NB4 (cell line): ENCODE data around the gene CERCAM.

Experiments
- DNase-seq: peaks from one replicate; pipeline ENCODE4 v3.0.0; 2010; ENCODE audit warnings: low read depth
- H3K4me3 ChIP-seq: one replicate; pipeline ENCODE4 v1.5.1; 2011; ENCODE audit warnings: mild to moderate bottlenecking, low read depth, low read length, moderate library complexity
- MYC ChIP-seq: IDR thresholded peaks from 2 replicates; pipeline ENCODE4 v1.6.1; 2011; ENCODE audit warnings: low read depth, low read length
- POLR2A ChIP-seq: IDR thresholded peaks from 2 replicates; pipeline ENCODE4 v1.6.1; 2011; ENCODE audit warnings: mild to moderate bottlenecking; ENCODE audit not compliant: insufficient read length; ENCODE audit errors: extremely low read depth
- TF ChIP-seq, protein P1 (sequence below): IDR thresholded peaks from 2 replicates; pipeline ENCODE4 v1.6.1; 2011; ENCODE audit warnings: low read depth, low read length
- TF ChIP-seq, protein P2 (sequence below): IDR thresholded peaks from one replicate; pipeline ENCODE4 v1.5.1; 2012; ENCODE audit warnings: low read depth, low read length

The CERCAM gene

DNA sequence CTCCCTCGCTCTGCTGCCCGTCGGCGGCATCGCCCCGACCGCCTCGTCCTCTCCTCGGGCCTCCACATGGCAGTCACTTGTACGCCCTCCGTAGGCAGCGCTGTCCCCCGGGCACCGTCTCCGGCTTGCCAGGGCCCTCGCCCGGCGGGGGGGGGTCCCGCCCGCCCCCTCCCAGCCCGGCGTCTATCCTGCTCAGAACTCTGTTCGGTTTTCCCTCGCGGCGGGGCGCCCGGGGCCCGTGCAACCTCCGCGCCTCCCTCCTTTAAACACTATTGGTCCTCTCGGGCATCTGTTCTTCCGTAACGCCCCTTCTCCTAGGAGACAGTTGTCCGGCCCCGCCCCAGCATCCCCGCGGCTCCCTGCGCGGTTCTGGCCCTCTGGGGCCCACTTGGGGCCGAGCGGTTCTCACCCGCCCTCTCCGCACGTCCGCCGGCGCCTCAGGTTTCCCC, 36.0 kb downstream of the CERCAM start:
- peak; percentile 78 for DNase-seq
- TF ChIP-seq, protein P1, sequence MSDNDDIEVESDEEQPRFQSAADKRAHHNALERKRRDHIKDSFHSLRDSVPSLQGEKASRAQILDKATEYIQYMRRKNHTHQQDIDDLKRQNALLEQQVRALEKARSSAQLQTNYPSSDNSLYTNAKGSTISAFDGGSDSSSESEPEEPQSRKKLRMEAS = no peak; the same call in 1 of the 2 replicates
- no peak for TF ChIP-seq POLR2A
- TF ChIP-seq MYC = no peak; the same call in none of the 2 replicates
- TF ChIP-seq, protein P2, sequence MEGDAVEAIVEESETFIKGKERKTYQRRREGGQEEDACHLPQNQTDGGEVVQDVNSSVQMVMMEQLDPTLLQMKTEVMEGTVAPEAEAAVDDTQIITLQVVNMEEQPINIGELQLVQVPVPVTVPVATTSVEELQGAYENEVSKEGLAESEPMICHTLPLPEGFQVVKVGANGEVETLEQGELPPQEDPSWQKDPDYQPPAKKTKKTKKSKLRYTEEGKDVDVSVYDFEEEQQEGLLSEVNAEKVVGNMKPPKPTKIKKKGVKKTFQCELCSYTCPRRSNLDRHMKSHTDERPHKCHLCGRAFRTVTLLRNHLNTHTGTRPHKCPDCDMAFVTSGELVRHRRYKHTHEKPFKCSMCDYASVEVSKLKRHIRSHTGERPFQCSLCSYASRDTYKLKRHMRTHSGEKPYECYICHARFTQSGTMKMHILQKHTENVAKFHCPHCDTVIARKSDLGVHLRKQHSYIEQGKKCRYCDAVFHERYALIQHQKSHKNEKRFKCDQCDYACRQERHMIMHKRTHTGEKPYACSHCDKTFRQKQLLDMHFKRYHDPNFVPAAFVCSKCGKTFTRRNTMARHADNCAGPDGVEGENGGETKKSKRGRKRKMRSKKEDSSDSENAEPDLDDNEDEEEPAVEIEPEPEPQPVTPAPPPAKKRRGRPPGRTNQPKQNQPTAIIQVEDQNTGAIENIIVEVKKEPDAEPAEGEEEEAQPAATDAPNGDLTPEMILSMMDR = no peak

DNA sequence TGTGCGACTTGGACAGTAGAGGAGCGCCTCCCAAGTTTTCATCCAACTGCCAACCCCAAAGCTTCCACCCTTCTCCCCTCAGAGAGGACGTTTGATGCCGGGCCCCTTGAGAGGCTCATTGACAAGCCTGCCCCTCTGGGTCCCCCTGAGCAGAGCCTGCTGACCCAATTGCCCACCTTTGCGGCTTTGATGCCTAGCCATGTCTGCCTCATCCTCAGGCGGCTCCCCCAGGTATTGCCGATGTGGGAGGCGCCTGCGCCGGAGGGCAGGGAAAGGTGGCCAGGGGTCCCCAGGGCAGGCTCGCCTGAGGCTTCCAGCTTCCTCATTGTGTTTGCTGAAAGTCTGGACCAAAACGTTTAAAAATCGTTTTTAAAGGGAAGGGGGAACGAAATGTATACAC, 36.5 kb downstream of the CERCAM start:
- H3K4me3 ChIP-seq = peak overlapping the region; percentile 68
- TF ChIP-seq, protein P2 = no peak
- TF ChIP-seq POLR2A = no peak
- TF ChIP-seq, protein P1 = no peak
- TF ChIP-seq MYC = no peak
- peak; percentile 21 for DNase-seq

More for the DNA sequence above, 36.0 kb downstream of the CERCAM start:
- H3K4me3 ChIP-seq = peak overlapping the region; percentile 68

DNA sequence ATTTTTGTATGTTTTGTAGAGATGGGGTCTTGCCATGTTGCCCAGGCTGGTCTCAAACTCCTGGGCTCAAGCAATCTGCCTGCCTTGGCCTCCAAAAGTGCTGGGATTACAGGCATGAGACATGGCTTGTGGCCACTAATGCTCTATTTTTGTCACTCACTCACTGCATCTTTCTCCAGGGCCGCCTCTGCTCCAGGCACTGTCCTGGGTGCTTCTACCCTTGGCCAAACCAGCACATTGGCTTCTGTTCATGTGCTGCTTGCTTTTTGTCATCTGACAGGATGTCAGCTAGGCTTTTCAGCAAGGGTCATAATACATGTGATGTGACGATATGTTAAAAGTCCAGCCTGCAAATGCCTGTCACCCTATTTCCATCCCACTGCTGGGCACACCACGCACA, 38.4 kb downstream of the CERCAM start:
- no peak for DNase-seq
- TF ChIP-seq MYC = no peak
- TF ChIP-seq POLR2A = no peak
- TF ChIP-seq, protein P2 = no peak
- TF ChIP-seq, protein P1 = no peak
- H3K4me3 ChIP-seq = no peak overlapping the region

DNA sequence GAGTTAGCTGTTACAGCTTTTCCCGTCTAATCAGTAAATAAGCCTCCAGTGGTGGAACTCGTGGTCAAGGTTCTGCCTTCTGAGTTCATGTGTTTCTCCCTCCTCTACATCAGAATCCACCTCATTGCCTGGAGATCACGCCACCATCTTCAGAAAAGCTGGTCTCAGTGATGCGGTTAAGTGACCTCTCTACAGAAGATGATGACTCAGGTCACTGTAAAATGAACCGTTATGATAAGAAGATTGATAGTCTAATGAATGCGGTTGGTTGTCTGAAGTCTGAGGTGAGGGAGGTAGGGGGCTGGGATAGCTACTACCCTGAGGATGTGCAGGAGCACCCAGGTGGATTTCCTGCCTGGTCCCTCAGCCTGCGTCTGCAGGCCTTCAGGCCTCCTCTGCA, 48.4 kb downstream of the CERCAM start:
- TF ChIP-seq, protein P2 = no peak
- no peak for TF ChIP-seq MYC
- TF ChIP-seq POLR2A = no peak
- TF ChIP-seq, protein P1 = no peak
- no peak for DNase-seq
- no peak overlapping the region for H3K4me3 ChIP-seq

DNA sequence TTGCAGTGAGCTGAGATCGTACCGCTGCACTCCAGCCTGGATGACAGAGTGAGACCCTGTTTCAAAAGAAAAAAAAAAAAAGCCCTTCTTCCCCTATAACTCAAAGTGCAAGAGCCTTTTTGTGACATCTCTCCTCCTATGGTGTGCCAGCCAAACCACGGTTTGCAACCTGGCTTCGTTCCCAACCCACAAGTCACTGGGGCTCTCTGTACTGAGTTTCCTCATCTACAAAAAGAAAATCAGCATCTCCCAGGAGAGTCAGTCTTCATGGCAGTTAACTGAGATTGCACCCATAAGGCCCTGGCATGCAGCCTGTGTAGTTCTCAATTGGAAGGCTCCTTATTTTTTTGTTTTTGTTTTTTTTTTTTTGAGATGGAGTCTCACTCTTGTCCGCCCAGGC, 49.9 kb downstream of the CERCAM start:
- peak; percentile 84 for DNase-seq

More for the DNA sequence above, 49.9 kb downstream of the CERCAM start:
- TF ChIP-seq, protein P1 = no peak
- TF ChIP-seq MYC (no peak), POLR2A (no peak)
- TF ChIP-seq, protein P2 = no peak
- no peak overlapping the region for H3K4me3 ChIP-seq
